HUES64 (cell line): ENCODE measurements around the gene SH3BP5L.

Experiments used
- H3K27ac ChIP-seq: 2 replicates; pipeline ENCODE4 v1.7.0; 2013; ENCODE audit warnings: low read depth, low read length, inconsistent platforms
- H3K27me3 ChIP-seq: 2 replicates; pipeline ENCODE4 v1.6.1; 2013; ENCODE audit warnings: mild to moderate bottlenecking, low read length; ENCODE audit not compliant: insufficient read depth
- H3K36me3 ChIP-seq: 2 replicates; pipeline ENCODE4 v1.6.1; 2013; ENCODE audit warnings: mild to moderate bottlenecking, low read length; ENCODE audit not compliant: insufficient read depth
- H3K4me1 ChIP-seq: 2 replicates; pipeline ENCODE4 v1.6.1; 2013; ENCODE audit warnings: mild to moderate bottlenecking, low read length, moderate library complexity; ENCODE audit not compliant: insufficient read depth
- H3K4me3 ChIP-seq: 2 replicates; pipeline ENCODE4 v1.5.1; 2013; ENCODE audit warnings: mild to moderate bottlenecking, low read length, moderate library complexity
- H3K9ac ChIP-seq: 2 replicates; pipeline ENCODE4 v1.6.1; 2013; ENCODE audit warnings: mild to moderate bottlenecking, low read depth, low read length
- H3K9me3 ChIP-seq: 2 replicates; pipeline ENCODE4 v1.6.1; 2013; ENCODE audit warnings: low read depth, low read length; ENCODE audit not compliant: insufficient read depth
- WGBS: fragments of 150-250, 120-280 bp; methylation state at CpG from one replicate; pipeline ENCODE4 v1.1.7; 2013; ENCODE audit warnings: missing lambda C conversion rate; 5-methylcytosine and 5-hydroxymethylcytosine counted together

Gene SH3BP5L

GRCh38 chr1:248825573-248825908 is 174 bp downstream of the SH3BP5L start:
- H3K36me3 ChIP-seq: peaks cover 31% of the 10 kb centered on the region
- WGBS: under 1% methylated on average over 18 of the region's 18 CpGs

GRCh38 chr1:248825136-248825535 is 579 bp downstream of the SH3BP5L start:
- Histone ChIP-seq H3K9me3 (no peaks in the 10 kb centered on the region), H3K27me3 (no peaks in the 10 kb centered on the region), H3K27ac (no peak overlapping the region), H3K36me3 (peaks cover 34% of the 10 kb centered on the region), H3K4me3 (peak overlapping the region; percentile 85), H3K9ac (peak overlapping the region; percentile 90), H3K4me1 (no peaks in the 10 kb centered on the region)
- WGBS: 51% methylated on average over 10 of the region's 10 CpGs

More at GRCh38 chr1:248825573-248825908, 174 bp downstream of the SH3BP5L start:
- peak overlapping the region; percentile 85 for H3K4me3 ChIP-seq
- H3K27me3 ChIP-seq: no peaks in the 10 kb centered on the region
- no peaks in the 10 kb centered on the region for H3K9me3 ChIP-seq
- H3K4me1 ChIP-seq: no peaks in the 10 kb centered on the region
- no peak overlapping the region; the same call in 1 of the 2 replicates for H3K27ac ChIP-seq
- H3K9ac ChIP-seq: peak overlapping the region; percentile 90

- Histone ChIP-seq H3K27me3 (no peaks in the 10 kb centered on the region), H3K4me1 (no peaks in the 10 kb centered on the region), H3K4me3 (peak overlapping the region; percentile 85), H3K27ac (no peak overlapping the region), H3K9me3 (no peaks in the 10 kb centered on the region), H3K9ac (no peak overlapping the region), H3K36me3 (peaks cover 39% of the 10 kb centered on the region)
- 93% methylated on average over 3 of the region's 3 CpGs for WGBS
These were observed 1.0 kb downstream of the SH3BP5L start for GRCh38 chr1:248824701-248825100.

GRCh38 chr1:248824301-248824700 is 1.4 kb downstream of the SH3BP5L start:
- H3K4me1 ChIP-seq: no peaks in the 10 kb centered on the region
- no peaks in the 10 kb centered on the region for H3K9me3 ChIP-seq
- WGBS: 100% methylated on average over 1 of the region's 1 CpG
- no peak overlapping the region for H3K27ac ChIP-seq
- H3K9ac ChIP-seq: no peak overlapping the region
- H3K4me3 ChIP-seq: no peak overlapping the region
- no peaks in the 10 kb centered on the region for H3K27me3 ChIP-seq
- peaks cover 41% of the 10 kb centered on the region for H3K36me3 ChIP-seq

GRCh38 chr1:248823517-248824001 is 2.2 kb downstream of the SH3BP5L start:
- Histone ChIP-seq H3K36me3 (peaks cover 47% of the 10 kb centered on the region), H3K4me3 (no peak overlapping the region), H3K4me1 (0 out of 2 replicates have a peak, but pooled peaks cover 6% of the 10 kb centered on the region), H3K27me3 (no peaks in the 10 kb centered on the region), H3K9me3 (no peaks in the 10 kb centered on the region), H3K9ac (no peak overlapping the region), H3K27ac (no peak overlapping the region)
- 94% methylated on average over 2 of the region's 2 CpGs for WGBS

- no peak overlapping the region for H3K27ac ChIP-seq
These were observed 3.3 kb downstream of the SH3BP5L start for GRCh38 chr1:248822148-248823032.

GRCh38 chr1:248821641-248822040 is 4.1 kb downstream of the SH3BP5L start:
- H3K9ac ChIP-seq: no peak overlapping the region

More at GRCh38 chr1:248822148-248823032, 3.3 kb downstream of the SH3BP5L start:
- 93% methylated on average over 15 of the region's 15 CpGs for WGBS
- Histone ChIP-seq H3K4me3 (no peak overlapping the region), H3K4me1 (0 out of 2 replicates have a peak, but pooled peaks cover 6% of the 10 kb centered on the region), H3K27me3 (no peaks in the 10 kb centered on the region), H3K9ac (no peak overlapping the region), H3K36me3 (peaks cover 47% of the 10 kb centered on the region), H3K9me3 (no peaks in the 10 kb centered on the region)

GRCh38 chr1:248821101-248821500 is 4.6 kb downstream of the SH3BP5L start:
- 0 out of 2 replicates have a peak, but pooled peaks cover 6% of the 10 kb centered on the region for H3K4me1 ChIP-seq
- no peaks in the 10 kb centered on the region for H3K9me3 ChIP-seq
- peaks cover 56% of the 10 kb centered on the region for H3K36me3 ChIP-seq
- H3K4me3 ChIP-seq: no peak overlapping the region
- no peak overlapping the region for H3K9ac ChIP-seq
- 86% methylated on average over 3 of the region's 3 CpGs for WGBS
- no peak overlapping the region for H3K27ac ChIP-seq
- no peaks in the 10 kb centered on the region for H3K27me3 ChIP-seq

More at GRCh38 chr1:248821641-248822040, 4.1 kb downstream of the SH3BP5L start:
- Histone ChIP-seq H3K4me3 (no peak overlapping the region), H3K4me1 (0 out of 2 replicates have a peak, but pooled peaks cover 6% of the 10 kb centered on the region), H3K36me3 (peaks cover 50% of the 10 kb centered on the region), H3K27ac (no peak overlapping the region), H3K27me3 (no peaks in the 10 kb centered on the region), H3K9me3 (no peaks in the 10 kb centered on the region)
- 94% methylated on average over 7 of the region's 7 CpGs for WGBS

- WGBS: 86% methylated on average over 7 of the region's 7 CpGs
- Histone ChIP-seq H3K4me1 (0 out of 2 replicates have a peak, but pooled peaks cover 11% of the 10 kb centered on the region), H3K4me3 (no peak overlapping the region), H3K27me3 (no peaks in the 10 kb centered on the region), H3K27ac (no peak overlapping the region), H3K9ac (no peak overlapping the region), H3K36me3 (peaks cover 65% of the 10 kb centered on the region), H3K9me3 (no peaks in the 10 kb centered on the region)
These were observed 5.6 kb downstream of the SH3BP5L start for GRCh38 chr1:248820041-248820585.

GRCh38 chr1:248818505-248819374 is 7.0 kb downstream of the SH3BP5L start:
- Histone ChIP-seq H3K36me3 (peaks cover 71% of the 10 kb centered on the region), H3K27ac (no peak overlapping the region), H3K9ac (no peak overlapping the region), H3K4me3 (no peak overlapping the region), H3K9me3 (no peaks in the 10 kb centered on the region), H3K27me3 (no peaks in the 10 kb centered on the region), H3K4me1 (0 out of 2 replicates have a peak, but pooled peaks cover 11% of the 10 kb centered on the region)
- 95% methylated on average over 5 of the region's 5 CpGs for WGBS
